Measurements from ENCODE around the gene GRIN2A. TPM values are rescaled to one million over a fixed set of nuclear protein-coding genes. Genes with fewer than 3 reads are reported as not detected.

Gene GRIN2A
- total and polyA plus RNA-seq, 2 donors (not counting 1 experiment from before 2014, with no cell fraction given), result 0.44 TPM; not detected in 1

DNA sequence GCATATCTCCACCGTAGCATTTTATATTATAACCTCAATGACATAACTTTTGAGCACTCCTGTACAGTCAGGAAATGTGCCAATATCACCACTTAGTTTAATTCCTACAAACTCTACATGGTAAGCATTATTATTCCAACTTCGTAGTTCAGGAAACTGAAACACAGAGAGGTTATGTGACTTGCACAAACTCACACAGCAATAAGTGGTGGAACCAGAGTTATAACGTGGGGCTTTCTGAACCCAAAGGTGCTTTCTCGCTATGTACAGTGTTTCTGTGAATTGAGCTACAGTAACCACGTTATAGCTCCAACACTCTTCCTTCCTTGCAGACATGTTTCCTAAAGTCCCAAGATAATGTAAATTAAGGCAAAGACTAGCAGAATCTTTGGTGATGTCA, 330.2 kb downstream of the GRIN2A start:
- Histone ChIP-seq H3K27me3 (replicated peaks in 1 of 4; ENCODE audit: control extremely low read depth in 1 of 4, control insufficient read depth in 3 of 4, insufficient read depth in 4 of 4, low read length in 3 of 4) (no peaks in the 10 kb centered on the region), H3K4me1 (ENCODE audit: control insufficient read depth in 2 of 2, insufficient read depth in 2 of 2, low read length in 2 of 2) (no peaks in the 10 kb centered on the region), H3K79me2 (ENCODE audit: control insufficient read depth, insufficient read depth, low read length) (no peaks in the 10 kb centered on the region), H3K9me3 (ENCODE audit: control extremely low read depth in 1 of 3, control insufficient read depth in 2 of 3, insufficient read depth in 1 of 3, low read length in 2 of 3) (peaks cover 0 to 1% (median 0%) of the 10 kb centered on the region in 3 donors), H3K27ac (ENCODE audit: low read length in 2 of 2) (no peak overlapping the region), H3K9ac (ENCODE audit: low read length) (no peak overlapping the region), H3K36me3 (replicated peaks in 1 of 2; ENCODE audit: control extremely low read depth in 1 of 2, control insufficient read depth in 1 of 2, extremely low read depth in 1 of 2, insufficient read depth in 2 of 2, low read length in 1 of 2) (no peaks in the 10 kb centered on the region), H3K4me2 (replicated peaks; ENCODE audit: low read depth, low read length, poor library complexity, severe bottlenecking) (no peak overlapping the region), H2AFZ (ENCODE audit: insufficient read depth, low read depth, low read length, poor library complexity, severe bottlenecking) (no peak overlapping the region), H3K4me3 (ENCODE audit: control extremely low read depth in 1 of 5, extremely low read depth in 1 of 5, insufficient read depth in 1 of 5, low read depth in 2 of 5, low read length in 4 of 5) (no peak overlapping the region), H4K20me1 (ENCODE audit: control insufficient read depth, insufficient read depth, low read length, poor library complexity, severe bottlenecking) (no peaks in the 10 kb centered on the region)
- POLR2A ChIA-PET, result no interaction called here
- no peak for TF ChIP-seq EZH2 (IDR thresholded peaks at IDR 0.05; ENCODE audit: borderline replicate concordance, insufficient read depth, low read depth, low read length, poor library complexity, severe bottlenecking)
- TF ChIP-seq, protein P1, sequence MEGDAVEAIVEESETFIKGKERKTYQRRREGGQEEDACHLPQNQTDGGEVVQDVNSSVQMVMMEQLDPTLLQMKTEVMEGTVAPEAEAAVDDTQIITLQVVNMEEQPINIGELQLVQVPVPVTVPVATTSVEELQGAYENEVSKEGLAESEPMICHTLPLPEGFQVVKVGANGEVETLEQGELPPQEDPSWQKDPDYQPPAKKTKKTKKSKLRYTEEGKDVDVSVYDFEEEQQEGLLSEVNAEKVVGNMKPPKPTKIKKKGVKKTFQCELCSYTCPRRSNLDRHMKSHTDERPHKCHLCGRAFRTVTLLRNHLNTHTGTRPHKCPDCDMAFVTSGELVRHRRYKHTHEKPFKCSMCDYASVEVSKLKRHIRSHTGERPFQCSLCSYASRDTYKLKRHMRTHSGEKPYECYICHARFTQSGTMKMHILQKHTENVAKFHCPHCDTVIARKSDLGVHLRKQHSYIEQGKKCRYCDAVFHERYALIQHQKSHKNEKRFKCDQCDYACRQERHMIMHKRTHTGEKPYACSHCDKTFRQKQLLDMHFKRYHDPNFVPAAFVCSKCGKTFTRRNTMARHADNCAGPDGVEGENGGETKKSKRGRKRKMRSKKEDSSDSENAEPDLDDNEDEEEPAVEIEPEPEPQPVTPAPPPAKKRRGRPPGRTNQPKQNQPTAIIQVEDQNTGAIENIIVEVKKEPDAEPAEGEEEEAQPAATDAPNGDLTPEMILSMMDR (IDR thresholded peaks at IDR 0.05), result no peak
- Mint-ChIP-seq H3K27ac (no peak overlapping the region), H3K4me3 (no peak overlapping the region), H3K4me1 (no peaks in the 10 kb centered on the region), H3K27me3 (peaks cover 7% of the 10 kb centered on the region), H3K9me3 (ENCODE audit: insufficient read depth) (no peaks in the 10 kb centered on the region)
- ATAC-seq (ENCODE audit: low read depth), result no peak
- no peak for DNase-seq
- intact Hi-C loops (cut with micrococcal nuclease), result no loop called here
- CTCF ChIA-PET, result no interaction called here
- 100% methylated on average over 1 of the region's 5 CpGs for WGBS (ENCODE audit: insufficient coverage)

- no peak overlapping the region for H3K27ac ChIP-seq (ENCODE audit: low read length in 2 of 2)
- no peaks in the 10 kb centered on the region for H3K9me3 Mint-ChIP-seq (ENCODE audit: insufficient read depth)
- ChIA-PET POLR2A (no interaction called here), CTCF (no interaction called here)
- no peak overlapping the region for H3K4me2 ChIP-seq (replicated peaks; ENCODE audit: low read depth, low read length, poor library complexity, severe bottlenecking)
- H3K27me3 ChIP-seq (replicated peaks in 1 of 4; ENCODE audit: control extremely low read depth in 1 of 4, control insufficient read depth in 3 of 4, insufficient read depth in 4 of 4, low read length in 3 of 4), result no peaks in the 10 kb centered on the region
- ATAC-seq (ENCODE audit: low read depth) (no peak), DNase-seq (no peak)
- no peaks in the 10 kb centered on the region for H3K4me1 Mint-ChIP-seq
- peaks cover 0 to 1% (median 0%) of the 10 kb centered on the region in 3 donors for H3K9me3 ChIP-seq (ENCODE audit: control extremely low read depth in 1 of 3, control insufficient read depth in 2 of 3, insufficient read depth in 1 of 3, low read length in 2 of 3)
- H3K4me3 ChIP-seq (ENCODE audit: control extremely low read depth in 1 of 5, extremely low read depth in 1 of 5, insufficient read depth in 1 of 5, low read depth in 2 of 5, low read length in 4 of 5), result no peak overlapping the region
- H4K20me1 ChIP-seq (ENCODE audit: control insufficient read depth, insufficient read depth, low read length, poor library complexity, severe bottlenecking), result no peaks in the 10 kb centered on the region
- H3K4me1 ChIP-seq (ENCODE audit: control insufficient read depth in 2 of 2, insufficient read depth in 2 of 2, low read length in 2 of 2), result no peaks in the 10 kb centered on the region
- peaks cover 7% of the 10 kb centered on the region for H3K27me3 Mint-ChIP-seq
- no peak overlapping the region for H3K9ac ChIP-seq (ENCODE audit: low read length)
- 76% methylated on average over 8 of the region's 9 CpGs for WGBS (ENCODE audit: insufficient coverage)
- TF ChIP-seq, protein P1 (IDR thresholded peaks at IDR 0.05), result no peak
- no peak for TF ChIP-seq EZH2 (IDR thresholded peaks at IDR 0.05; ENCODE audit: borderline replicate concordance, insufficient read depth, low read depth, low read length, poor library complexity, severe bottlenecking)
- intact Hi-C loops (cut with micrococcal nuclease), result no loop called here
- H3K27ac Mint-ChIP-seq, result no peak overlapping the region
- no peaks in the 10 kb centered on the region for H3K79me2 ChIP-seq (ENCODE audit: control insufficient read depth, insufficient read depth, low read length)
- no peaks in the 10 kb centered on the region for H3K36me3 ChIP-seq (replicated peaks in 1 of 2; ENCODE audit: control extremely low read depth in 1 of 2, control insufficient read depth in 1 of 2, extremely low read depth in 1 of 2, insufficient read depth in 2 of 2, low read length in 1 of 2)
- no peak overlapping the region for H3K4me3 Mint-ChIP-seq
- no peak overlapping the region for H2AFZ ChIP-seq (ENCODE audit: insufficient read depth, low read depth, low read length, poor library complexity, severe bottlenecking)
These were observed 331.4 kb downstream of the GRIN2A start for GRCh38 chr16:9850817-9851216.
